HG02938 (cell line): ENCODE results near the gene CSNK1A1.

Experiments
- ATAC-seq: cut with Tn5 transposase; IDR thresholded peaks from one replicate; pipeline ENCODE4 v1.9.1; 2021; ENCODE audit warnings: mild to moderate bottlenecking, moderate library complexity; ENCODE audit not compliant: unreplicated experiment

CSNK1A1 gene

DNA sequence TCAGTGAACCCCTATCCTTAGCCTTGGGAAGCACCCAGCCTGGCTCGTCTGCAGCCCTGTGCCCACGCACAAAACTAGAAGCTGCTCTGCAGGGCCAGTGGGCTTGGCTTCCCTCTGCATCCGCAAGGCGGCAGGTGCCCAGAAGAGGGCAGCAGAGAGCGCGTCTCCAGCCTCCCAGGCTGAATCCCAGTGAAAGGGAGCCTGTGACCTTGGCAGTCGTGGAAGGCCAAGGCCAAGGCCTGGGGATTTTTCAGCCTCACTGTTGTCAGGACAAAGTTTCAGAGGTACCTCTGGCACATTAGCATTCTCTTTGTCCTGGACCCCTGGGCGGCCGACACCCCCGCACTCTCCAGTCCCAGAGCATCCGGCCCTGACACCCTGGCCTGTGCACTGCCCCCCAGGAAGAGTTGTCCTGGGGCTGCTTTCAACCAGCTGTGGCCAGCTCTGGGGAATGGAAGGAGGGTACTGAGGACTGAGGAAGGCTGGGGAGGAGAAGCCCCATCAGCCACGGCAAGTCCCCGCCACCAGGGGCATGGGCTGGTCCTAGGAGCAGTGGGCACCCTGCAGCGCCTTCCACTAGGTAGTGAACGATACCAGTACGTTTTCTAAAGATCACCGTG, 108.6 kb downstream of the CSNK1A1 start:
- ATAC-seq: peak; percentile 72
